ENCODE measurements around the gene TAOK3.
"Not testable (repeated sequence)": the region's sequence is repeated elsewhere in the genome, so short reads cannot be mapped to it uniquely, and the experiment has no call there.

TAOK3 gene

GRCh38 chr12:118358008-118358359 is 14.7 kb downstream of the TAOK3 start:
- Mint-ChIP-seq H3K9me3 (peaks cover 3% of the 10 kb centered on the region), H3K27me3 (ENCODE audit: low read depth) (no peaks in the 10 kb centered on the region), H3K36me3 (ENCODE audit: low read depth) (peaks cover 16% of the 10 kb centered on the region), H3K27ac (peak overlapping the region; percentile 71), H3K4me3 (peak overlapping the region; percentile 94), H3K4me1 (ENCODE audit: low read depth) (peaks cover 36% of the 10 kb centered on the region)

DNA sequence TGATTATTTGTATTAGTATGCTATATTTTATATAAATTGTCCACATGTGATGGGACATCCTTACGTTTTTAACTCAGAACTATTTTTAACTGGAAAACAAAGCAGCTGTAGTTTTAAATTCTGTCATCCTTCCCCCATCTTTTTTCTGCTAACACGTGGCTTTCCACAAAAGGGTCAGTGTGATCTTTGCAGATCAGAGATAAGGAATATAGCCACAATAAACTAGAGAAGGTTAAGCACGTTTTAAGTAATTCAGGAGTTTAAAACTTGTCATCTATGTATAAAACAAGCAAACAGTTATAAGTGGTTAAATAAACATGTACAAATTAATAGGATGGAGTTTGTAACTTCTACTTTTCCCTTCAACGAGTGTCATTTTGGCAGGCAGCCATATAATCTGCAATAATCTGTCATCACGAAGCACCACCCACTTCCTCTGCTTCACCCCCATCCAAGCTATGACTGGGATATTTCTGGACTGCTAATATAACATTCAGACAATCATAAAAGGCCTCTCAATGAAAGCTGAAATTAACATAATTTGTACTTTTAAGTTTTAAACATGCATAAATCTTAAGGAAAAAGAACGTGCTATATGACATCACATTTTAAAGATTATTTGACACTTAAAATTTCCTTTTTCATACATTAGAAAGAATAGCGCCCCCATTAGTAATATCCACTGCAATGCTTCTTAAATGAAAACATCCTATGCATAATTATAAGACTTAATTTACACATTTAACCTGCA is 15.3 kb downstream of the TAOK3 start:
- Mint-ChIP-seq H3K36me3 (ENCODE audit: low read depth) (peaks cover 16% of the 10 kb centered on the region), H3K4me1 (ENCODE audit: low read depth) (peaks cover 36% of the 10 kb centered on the region), H3K27ac (peak overlapping the region; percentile 71), H3K27me3 (ENCODE audit: low read depth) (no peaks in the 10 kb centered on the region), H3K4me3 (peak overlapping the region; percentile 94), H3K9me3 (peaks cover 3% of the 10 kb centered on the region)

GRCh38 chr12:118356809-118357256 is 15.9 kb downstream of the TAOK3 start:
- Mint-ChIP-seq H3K36me3 (ENCODE audit: low read depth) (peaks cover 16% of the 10 kb centered on the region), H3K4me3 (peak overlapping the region; percentile 94), H3K27ac (peak overlapping the region; percentile 71), H3K27me3 (ENCODE audit: low read depth) (no peaks in the 10 kb centered on the region), H3K9me3 (peaks cover 3% of the 10 kb centered on the region), H3K4me1 (ENCODE audit: low read depth) (peaks cover 36% of the 10 kb centered on the region)

- H3K27ac Mint-ChIP-seq = no peak overlapping the region
Measured at GRCh38 chr12:118355843-118356242, 16.9 kb downstream of the TAOK3 start.

GRCh38 chr12:118354903-118355302 is 17.8 kb downstream of the TAOK3 start:
- peaks cover 36% of the 10 kb centered on the region for H3K4me1 Mint-ChIP-seq (ENCODE audit: low read depth)
- peaks cover 3% of the 10 kb centered on the region for H3K9me3 Mint-ChIP-seq
- H3K27me3 Mint-ChIP-seq (ENCODE audit: low read depth) = no peaks in the 10 kb centered on the region
- no peak overlapping the region for H3K27ac Mint-ChIP-seq
- H3K36me3 Mint-ChIP-seq (ENCODE audit: low read depth) = peaks cover 16% of the 10 kb centered on the region
- no peak overlapping the region for H3K4me3 Mint-ChIP-seq

More at GRCh38 chr12:118355843-118356242, 16.9 kb downstream of the TAOK3 start:
- peaks cover 16% of the 10 kb centered on the region for H3K36me3 Mint-ChIP-seq (ENCODE audit: low read depth)
- H3K9me3 Mint-ChIP-seq = peaks cover 3% of the 10 kb centered on the region
- peaks cover 36% of the 10 kb centered on the region for H3K4me1 Mint-ChIP-seq (ENCODE audit: low read depth)
- H3K27me3 Mint-ChIP-seq (ENCODE audit: low read depth) = no peaks in the 10 kb centered on the region
- H3K4me3 Mint-ChIP-seq = no peak overlapping the region

GRCh38 chr12:118354503-118354902 is 18.2 kb downstream of the TAOK3 start:
- H3K36me3 Mint-ChIP-seq (ENCODE audit: low read depth) = peaks cover 15% of the 10 kb centered on the region
- not testable (repeated sequence) for H3K27ac Mint-ChIP-seq; H3K27me3 Mint-ChIP-seq (ENCODE audit: low read depth); H3K4me3 Mint-ChIP-seq; H3K9me3 Mint-ChIP-seq
- H3K4me1 Mint-ChIP-seq (ENCODE audit: low read depth) = peaks cover 33% of the 10 kb centered on the region

GRCh38 chr12:118353721-118354120 is 19.0 kb downstream of the TAOK3 start:
- Mint-ChIP-seq H3K9me3 (peaks cover 3% of the 10 kb centered on the region), H3K27ac (no peak overlapping the region), H3K4me1 (ENCODE audit: low read depth) (peaks cover 27% of the 10 kb centered on the region), H3K4me3 (no peak overlapping the region), H3K36me3 (ENCODE audit: low read depth) (peaks cover 15% of the 10 kb centered on the region), H3K27me3 (ENCODE audit: low read depth) (no peaks in the 10 kb centered on the region)

DNA sequence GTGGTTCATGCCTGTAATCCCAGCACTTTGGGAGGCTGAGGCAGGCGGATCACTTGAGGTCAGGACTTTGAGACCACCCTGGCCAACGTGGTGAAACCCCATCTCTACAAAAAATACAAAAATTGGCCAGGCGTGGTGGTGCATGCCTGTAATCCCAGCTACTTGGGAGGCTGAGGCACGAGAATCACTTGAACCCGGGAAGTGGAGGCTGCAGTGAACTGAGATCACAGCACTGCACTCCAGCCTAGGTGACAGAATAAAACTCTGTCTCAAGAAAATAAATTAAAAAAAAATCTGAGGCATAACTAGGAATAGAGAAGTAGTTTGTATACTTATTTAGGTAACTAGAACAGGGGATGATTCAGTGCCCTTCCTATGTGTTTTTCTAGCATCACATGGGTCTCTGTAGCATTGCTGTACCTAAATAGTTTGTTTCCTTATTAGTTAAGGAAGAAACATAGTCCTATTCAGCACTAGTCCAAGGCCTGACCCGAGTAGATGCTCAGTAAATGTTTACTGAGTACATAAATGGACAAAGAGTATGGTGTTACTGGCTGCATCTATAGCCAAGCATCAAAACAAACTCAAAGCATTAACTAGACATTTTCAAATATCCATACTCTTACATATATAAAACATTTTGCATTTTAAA is 21.7 kb downstream of the TAOK3 start:
- no peak overlapping the region for H3K4me3 Mint-ChIP-seq
- H3K4me1 Mint-ChIP-seq (ENCODE audit: low read depth) = peaks cover 17% of the 10 kb centered on the region
- no peaks in the 10 kb centered on the region for H3K27me3 Mint-ChIP-seq (ENCODE audit: low read depth)
- peaks cover 3% of the 10 kb centered on the region for H3K9me3 Mint-ChIP-seq
- no peak overlapping the region for H3K27ac Mint-ChIP-seq
- H3K36me3 Mint-ChIP-seq (ENCODE audit: low read depth) = peaks cover 18% of the 10 kb centered on the region

GRCh38 chr12:118347916-118348315 is 24.8 kb downstream of the TAOK3 start:
- Mint-ChIP-seq H3K27ac (no peak overlapping the region), H3K9me3 (no peaks in the 10 kb centered on the region), H3K4me3 (no peak overlapping the region), H3K27me3 (ENCODE audit: low read depth) (no peaks in the 10 kb centered on the region), H3K4me1 (ENCODE audit: low read depth) (peaks cover 14% of the 10 kb centered on the region), H3K36me3 (ENCODE audit: low read depth) (peaks cover 3% of the 10 kb centered on the region)

DNA sequence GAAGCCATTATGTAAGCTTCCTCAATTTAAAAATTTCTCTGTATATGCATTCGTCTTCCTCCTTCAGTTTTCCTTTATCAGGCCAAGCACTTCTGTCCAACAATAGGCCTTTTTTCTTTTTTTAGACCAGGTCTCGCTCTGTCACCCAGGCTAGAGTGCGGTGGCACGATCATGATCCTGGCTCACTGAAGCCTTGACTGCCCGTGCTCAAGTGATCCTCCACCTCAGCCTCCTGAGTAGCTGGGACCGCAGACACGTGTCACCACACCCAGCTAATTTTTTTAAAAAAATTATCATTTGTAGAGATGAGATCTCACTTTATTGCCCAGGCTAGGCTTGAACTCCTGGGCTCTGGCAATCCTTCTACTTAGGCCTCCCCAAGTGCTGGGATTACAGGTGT is 25.8 kb downstream of the TAOK3 start:
- Mint-ChIP-seq H3K4me1 (ENCODE audit: low read depth) (peaks cover 16% of the 10 kb centered on the region), H3K9me3 (no peaks in the 10 kb centered on the region), H3K27ac (no peak overlapping the region), H3K4me3 (no peak overlapping the region), H3K27me3 (ENCODE audit: low read depth) (no peaks in the 10 kb centered on the region), H3K36me3 (ENCODE audit: low read depth) (peaks cover 3% of the 10 kb centered on the region)

DNA sequence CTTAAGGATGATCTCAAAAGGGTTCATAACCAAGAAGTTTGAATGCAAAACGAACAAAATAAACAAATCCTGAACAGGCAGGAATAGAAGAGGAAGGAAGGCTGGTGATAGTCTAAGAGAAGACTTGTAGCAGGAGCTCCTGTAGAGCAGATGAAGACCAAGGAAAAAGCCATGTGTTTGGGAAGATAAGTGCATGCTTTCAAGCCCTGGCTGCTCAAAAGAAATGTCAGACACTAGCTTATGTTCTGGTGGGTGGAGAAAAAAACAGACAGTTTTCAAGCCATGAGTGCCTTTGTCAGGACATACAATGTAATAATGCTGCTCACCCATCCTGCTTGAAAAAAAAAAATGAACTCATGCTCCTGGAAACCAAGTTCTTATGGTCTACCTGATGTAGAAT is 27.4 kb downstream of the TAOK3 start:
- Mint-ChIP-seq H3K27ac (no peak overlapping the region), H3K4me1 (ENCODE audit: low read depth) (peaks cover 17% of the 10 kb centered on the region), H3K9me3 (no peaks in the 10 kb centered on the region), H3K4me3 (no peak overlapping the region), H3K27me3 (ENCODE audit: low read depth) (no peaks in the 10 kb centered on the region), H3K36me3 (ENCODE audit: low read depth) (peaks cover 3% of the 10 kb centered on the region)

- Mint-ChIP-seq H3K36me3 (ENCODE audit: low read depth) (peaks cover 5% of the 10 kb centered on the region), H3K27me3 (ENCODE audit: low read depth) (no peaks in the 10 kb centered on the region), H3K4me3 (no peak overlapping the region), H3K4me1 (ENCODE audit: low read depth) (peaks cover 17% of the 10 kb centered on the region), H3K27ac (no peak overlapping the region), H3K9me3 (no peaks in the 10 kb centered on the region)
Measured at GRCh38 chr12:118344829-118345228, 27.9 kb downstream of the TAOK3 start.

- no peaks in the 10 kb centered on the region for H3K27me3 Mint-ChIP-seq (ENCODE audit: low read depth)
- no peak overlapping the region for H3K27ac Mint-ChIP-seq
- peaks cover 13% of the 10 kb centered on the region for H3K4me1 Mint-ChIP-seq (ENCODE audit: low read depth)
- peaks cover 3% of the 10 kb centered on the region for H3K36me3 Mint-ChIP-seq (ENCODE audit: low read depth)
- no peak overlapping the region for H3K4me3 Mint-ChIP-seq
- H3K9me3 Mint-ChIP-seq = no peaks in the 10 kb centered on the region
Measured at GRCh38 chr12:118342090-118342489, 30.6 kb downstream of the TAOK3 start.

GRCh38 chr12:118337194-118337838 is 35.4 kb downstream of the TAOK3 start:
- peaks cover 13% of the 10 kb centered on the region for H3K4me1 Mint-ChIP-seq (ENCODE audit: low read depth)
- no peak overlapping the region for H3K27ac Mint-ChIP-seq
- no peak overlapping the region for H3K4me3 Mint-ChIP-seq
- no peaks in the 10 kb centered on the region for H3K27me3 Mint-ChIP-seq (ENCODE audit: low read depth)
- H3K36me3 Mint-ChIP-seq (ENCODE audit: low read depth) = peaks cover 9% of the 10 kb centered on the region
- no peaks in the 10 kb centered on the region for H3K9me3 Mint-ChIP-seq

GRCh38 chr12:118336123-118336522 is 36.6 kb downstream of the TAOK3 start:
- Mint-ChIP-seq H3K4me3 (no peak overlapping the region), H3K27ac (no peak overlapping the region), H3K9me3 (no peaks in the 10 kb centered on the region), H3K36me3 (ENCODE audit: low read depth) (peaks cover 9% of the 10 kb centered on the region), H3K4me1 (ENCODE audit: low read depth) (peaks cover 11% of the 10 kb centered on the region), H3K27me3 (ENCODE audit: low read depth) (no peaks in the 10 kb centered on the region)

All from T-helper 1 cell treated with Interleukin-12 subunit alpha and Interleukin-12 subunit beta and Interleukin-4 antibody, amounts not matched to agents 30 μg/mL and 1 μg/mL, for 36 hours (primary cell).